HepG2 (cell line): ENCODE data around the gene RRAS.

Experiments
- CTCF ChIP-seq: sonication (generic); formaldehyde crosslinking; IDR thresholded peaks from 2 replicates; pipeline ENCODE4 v1.5.0; 2020; ENCODE audit warnings: mild to moderate bottlenecking, missing genetic modification reagents, moderate library complexity
- EHMT2 ChIP-seq: fragments of 200-600 bp; sonication (generic); IDR thresholded peaks from 2 replicates; pipeline ENCODE4 v1.7.0; 2017; ENCODE audit warnings: antibody characterized with exemption, low read depth, low read length, borderline replicate concordance
- ETV6 ChIP-seq: sonication (generic); formaldehyde crosslinking; conservative IDR thresholded peaks from 2 replicates; pipeline ENCODE4 v1.4.0; 2020; ENCODE audit warnings: missing genetic modification reagents
- EZH2 ChIP-seq: conservative IDR thresholded peaks from 2 replicates; pipeline ENCODE4 v1.6.1; 2012; ENCODE audit warnings: mild to moderate bottlenecking, low read depth, low read length, moderate library complexity
- FOXK1 ChIP-seq: sonication (generic); formaldehyde crosslinking; IDR thresholded peaks from 2 replicates; pipeline ENCODE4 v1.4.0; 2020; ENCODE audit warnings: low read depth, missing genetic modification reagents, borderline replicate concordance
- FOXK2 ChIP-seq: fragments of 450-650 bp; IDR thresholded peaks from 2 replicates; pipeline ENCODE4 v1.6.1; 2016
- JUND ChIP-seq: sonication (generic); formaldehyde crosslinking; IDR thresholded peaks from 2 replicates; pipeline ENCODE4 v1.8.0; 2022; ENCODE audit warnings: mild to moderate bottlenecking, missing genetic modification reagents
- POLR2A ChIP-seq, 2 experiments: IDR thresholded peaks; 2 replicates each; pipeline ENCODE4 v1.6.1; 2011; ENCODE audit warnings: low read depth in 2 of 2, low read length in 2 of 2, mild to moderate bottlenecking in 1 of 2, moderate library complexity in 1 of 2; ENCODE audit not compliant: insufficient read depth in 1 of 2
- SIN3A ChIP-seq: IDR thresholded peaks from 2 replicates; pipeline ENCODE4 v1.6.1; 2011; ENCODE audit warnings: low read depth, mild to moderate bottlenecking, control low read depth, low read length, borderline replicate concordance
- TAF1 ChIP-seq: sonication (generic); formaldehyde crosslinking; IDR thresholded peaks from 2 replicates; pipeline ENCODE4 v1.4.0; 2020; ENCODE audit warnings: missing genetic modification reagents
- ZNF577 ChIP-seq: sonication (generic); formaldehyde crosslinking; IDR thresholded peaks from 2 replicates; pipeline ENCODE4 v1.4.0; 2020; ENCODE audit warnings: mild to moderate bottlenecking, low read depth, missing genetic modification reagents, borderline replicate concordance
- ZNF777 ChIP-seq: sonication (generic); formaldehyde crosslinking; IDR thresholded peaks from 2 replicates; pipeline ENCODE4 v1.4.0; 2020; ENCODE audit warnings: missing genetic modification reagents
- ZSCAN9 ChIP-seq: IDR thresholded peaks from 2 replicates; pipeline ENCODE4 v1.6.1; 2016; ENCODE audit warnings: borderline replicate concordance

GRCh38 chr19:49594993-49595818 is 44.7 kb downstream of the RRAS start:
- TF ChIP-seq FOXK1 (no peak), EZH2 (no peak), ZSCAN9 (CRISPR knock-in tag) (no peak), SIN3A (no peak), JUND (CRISPR knock-in tag) (no peak), TAF1 (CRISPR knock-in tag) (no peak), CTCF (no peak), POLR2A (IDR thresholded peaks at IDR 0.05; ENCODE audit: insufficient read depth in 1 of 2, low read depth in 2 of 2, low read length in 2 of 2) (no peak), ETV6 (CRISPR knock-in tag) (no peak), EHMT2 (no peak), FOXK2 (no peak), ZNF777 (CRISPR knock-in tag) (no peak), ZNF577 (CRISPR knock-in tag) (no peak)
